Muscle layer of colon (tissue), 2 donors: ENCODE results near the gene RCAN1.
"Not testable (repeated sequence)": the region's sequence is repeated elsewhere in the genome, so short reads cannot be mapped to it uniquely, and the experiment has no call there.

Experiments used
- H3K27ac ChIP-seq: one replicate; pipeline ENCODE4 v1.7.0; 2013; ENCODE audit warnings: low read depth, mild to moderate bottlenecking, low read length, moderate library complexity
- H3K27me3 ChIP-seq, 2 donors: one replicate each; pipeline ENCODE4 v1.7.0; 2013; ENCODE audit warnings: low read length in 2 of 2, mild to moderate bottlenecking in 2 of 2; ENCODE audit not compliant: insufficient read depth in 2 of 2, control insufficient read depth in 1 of 2
- H3K36me3 ChIP-seq: one replicate; pipeline ENCODE4 v1.7.0; 2013; ENCODE audit warnings: mild to moderate bottlenecking, low read length; ENCODE audit not compliant: insufficient read depth
- H3K4me1 ChIP-seq: one replicate; pipeline ENCODE4 v1.7.0; 2013; ENCODE audit warnings: mild to moderate bottlenecking, low read length; ENCODE audit not compliant: insufficient read depth
- H3K4me3 ChIP-seq, 2 donors: one replicate each; pipeline ENCODE4 v1.7.0; 2013; ENCODE audit warnings: low read length in 2 of 2, low read depth in 1 of 2, mild to moderate bottlenecking in 1 of 2, moderate library complexity in 1 of 2
- H3K9ac ChIP-seq: one replicate; pipeline ENCODE4 v1.7.0; 2013; ENCODE audit warnings: low read length
- H3K9me3 ChIP-seq: one replicate; pipeline ENCODE4 v1.7.0; 2013; ENCODE audit warnings: mild to moderate bottlenecking, low read length
- donor health status: abdominal sarcoma.
- donor health status: Adenocarcinoma of cecum.

The RCAN1 gene

DNA sequence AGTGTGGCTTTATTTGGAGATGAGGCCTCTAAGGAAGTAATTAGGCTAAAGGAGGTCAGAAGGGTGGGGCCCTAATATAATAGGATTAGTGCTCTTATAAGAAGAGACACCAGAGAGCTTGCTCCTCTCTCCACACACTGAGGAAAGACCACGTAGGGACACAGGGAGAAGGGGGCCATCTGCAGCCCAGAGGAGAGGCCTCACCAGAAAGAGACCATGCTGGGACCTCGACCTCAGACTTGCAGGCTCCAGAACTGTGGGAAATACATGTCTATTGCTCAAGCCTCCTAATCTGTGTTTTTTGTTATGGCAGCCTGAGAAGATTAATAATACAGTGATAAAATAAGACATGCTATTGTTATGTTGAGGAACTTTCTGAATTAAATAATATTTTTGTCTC, 8.3 kb downstream of the RCAN1 start:
- H3K4me1 ChIP-seq: peaks cover 14% of the 10 kb centered on the region
- no peak overlapping the region for H3K9ac ChIP-seq
- H3K9me3 ChIP-seq: no peaks in the 10 kb centered on the region
- no peak overlapping the region for H3K4me3 ChIP-seq
- H3K27ac ChIP-seq: no peak overlapping the region
- H3K27me3 ChIP-seq: no peaks in the 10 kb centered on the region
- H3K36me3 ChIP-seq: no peaks in the 10 kb centered on the region

DNA sequence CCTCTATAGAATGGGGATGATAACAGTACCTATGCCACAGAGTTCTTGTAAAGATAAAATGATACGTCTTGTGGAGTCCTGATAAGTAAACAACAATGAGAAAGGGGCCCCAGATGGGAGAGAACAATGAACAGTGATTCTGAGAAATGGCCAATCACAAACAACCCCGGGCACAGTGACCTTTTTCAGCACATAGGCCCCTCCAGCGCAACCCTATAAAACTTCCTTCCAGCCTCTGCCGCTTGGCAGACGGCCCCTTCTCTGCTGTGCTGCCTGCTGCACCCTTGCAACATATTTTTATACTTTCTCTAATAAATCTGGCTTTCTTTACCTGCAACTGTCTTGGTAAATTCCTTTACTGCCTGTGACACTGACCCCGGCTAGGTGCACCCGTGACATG, 8.9 kb downstream of the RCAN1 start:
- no peak overlapping the region for H3K9ac ChIP-seq
- no peak overlapping the region for H3K27ac ChIP-seq

GRCh38 chr21:34604956-34605355, 10.0 kb downstream of the RCAN1 start:
- not testable (repeated sequence) for H3K36me3 ChIP-seq, H3K4me3 ChIP-seq, H3K9me3 ChIP-seq, H3K27me3 ChIP-seq, H3K27ac ChIP-seq, H3K9ac ChIP-seq
- H3K4me1 ChIP-seq: peaks cover 14% of the 10 kb centered on the region

More for the DNA sequence above, 8.9 kb downstream of the RCAN1 start:
- Histone ChIP-seq H3K27me3 (no peaks in the 10 kb centered on the region), H3K4me3 (no peak overlapping the region), H3K9me3 (no peaks in the 10 kb centered on the region), H3K4me1 (peaks cover 14% of the 10 kb centered on the region), H3K36me3 (no peaks in the 10 kb centered on the region)

DNA sequence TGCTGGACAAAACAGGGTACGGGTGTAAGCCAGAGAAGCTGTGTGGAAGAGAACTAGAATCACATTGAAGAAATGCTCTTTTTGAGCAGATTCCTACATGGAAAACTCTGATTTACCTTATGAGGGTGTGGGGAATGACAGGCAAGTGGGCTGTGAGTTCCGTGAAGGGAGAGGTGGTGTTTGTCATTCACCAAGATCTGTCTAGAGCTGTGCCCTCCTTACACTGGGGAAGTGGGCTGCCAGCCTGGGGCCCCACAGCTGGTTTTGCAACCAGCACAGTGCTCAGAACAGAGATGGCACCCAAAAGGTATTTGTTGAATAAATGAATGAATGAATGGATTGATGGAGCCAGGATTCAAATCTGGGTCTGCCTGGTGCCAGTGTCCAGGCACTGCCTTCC, 10.4 kb downstream of the RCAN1 start:
- Histone ChIP-seq H3K27me3 (no peaks in the 10 kb centered on the region), H3K4me3 (no peak overlapping the region), H3K27ac (no peak overlapping the region), H3K4me1 (peaks cover 14% of the 10 kb centered on the region), H3K9ac (no peak overlapping the region), H3K9me3 (no peaks in the 10 kb centered on the region), H3K36me3 (no peaks in the 10 kb centered on the region)

DNA sequence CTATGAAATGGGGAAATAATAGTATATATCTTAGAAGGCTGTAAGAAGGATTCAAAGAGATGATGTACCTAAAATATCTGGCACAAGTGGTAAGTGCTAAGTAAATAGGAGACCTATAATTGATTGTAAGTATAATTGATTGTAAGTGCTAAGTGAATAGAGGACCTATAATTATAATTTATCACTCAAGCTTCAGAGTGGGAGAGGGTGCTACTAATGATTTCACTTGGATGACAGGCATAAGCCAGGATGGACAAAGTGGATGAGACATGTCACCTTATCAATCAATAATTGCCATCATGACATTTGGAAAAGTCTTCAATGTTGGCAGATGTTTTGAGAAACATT, 11.2 kb downstream of the RCAN1 start:
- peaks cover 9% of the 10 kb centered on the region for H3K4me1 ChIP-seq
- H3K9ac ChIP-seq: no peak overlapping the region
- H3K4me3 ChIP-seq: no peak overlapping the region
- H3K27me3 ChIP-seq: no peaks in the 10 kb centered on the region
- no peaks in the 10 kb centered on the region for H3K9me3 ChIP-seq
- no peaks in the 10 kb centered on the region for H3K36me3 ChIP-seq
- H3K27ac ChIP-seq: no peak overlapping the region

DNA sequence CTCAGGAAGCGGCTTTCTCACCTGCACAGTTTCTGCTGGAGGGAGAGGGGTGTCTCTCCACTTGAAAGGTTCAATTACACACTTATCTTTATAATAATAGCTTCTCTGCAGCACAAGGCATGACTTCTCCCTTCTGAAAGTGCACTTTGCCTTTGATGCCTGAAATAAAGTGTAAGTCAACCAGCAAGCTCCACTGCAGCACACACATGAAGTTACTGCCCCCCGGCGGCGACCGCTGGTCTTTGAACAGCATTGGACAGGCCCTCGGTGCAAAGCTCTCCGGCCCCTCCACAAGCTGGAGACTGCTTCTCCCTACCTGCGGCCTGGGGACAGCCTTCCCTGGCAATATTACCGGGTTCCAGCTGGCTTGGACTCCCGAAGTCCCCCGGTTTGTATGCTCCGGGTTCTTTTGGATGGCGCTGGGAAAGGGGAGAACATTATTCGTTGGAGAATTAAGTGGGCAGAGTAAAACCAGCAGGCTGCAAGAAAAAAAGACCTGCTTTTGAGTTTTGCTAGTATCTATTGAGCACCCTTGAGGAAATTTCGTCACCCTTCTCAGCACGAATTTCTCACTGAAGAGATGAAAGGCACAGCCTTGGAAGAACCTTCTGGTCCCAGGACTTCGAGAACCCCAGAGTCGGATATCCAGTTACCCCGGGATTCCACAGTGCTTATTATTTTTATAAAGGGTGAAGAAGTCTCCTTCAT, 11.8 kb downstream of the RCAN1 start:
- no peaks in the 10 kb centered on the region for H3K9me3 ChIP-seq
- peaks cover 9% of the 10 kb centered on the region for H3K4me1 ChIP-seq
- no peak overlapping the region for H3K27ac ChIP-seq
- no peak overlapping the region for H3K9ac ChIP-seq
- H3K36me3 ChIP-seq: no peaks in the 10 kb centered on the region
- H3K4me3 ChIP-seq: no peak overlapping the region
- no peaks in the 10 kb centered on the region for H3K27me3 ChIP-seq

- H3K9me3 ChIP-seq: no peaks in the 10 kb centered on the region
- no peak overlapping the region for H3K9ac ChIP-seq
- no peaks in the 10 kb centered on the region for H3K27me3 ChIP-seq
- H3K4me3 ChIP-seq: no peak overlapping the region
- no peak overlapping the region for H3K27ac ChIP-seq
- peaks cover 9% of the 10 kb centered on the region for H3K4me1 ChIP-seq
- H3K36me3 ChIP-seq: no peaks in the 10 kb centered on the region
These were observed 12.9 kb downstream of the RCAN1 start for GRCh38 chr21:34602061-34602460.

- Histone ChIP-seq H3K27me3 (no peaks in the 10 kb centered on the region), H3K4me3 (no peak overlapping the region), H3K9ac (no peak overlapping the region), H3K36me3 (no peaks in the 10 kb centered on the region), H3K4me1 (peaks cover 23% of the 10 kb centered on the region), H3K9me3 (no peaks in the 10 kb centered on the region), H3K27ac (no peak overlapping the region)
These were observed 15.3 kb downstream of the RCAN1 start for GRCh38 chr21:34599534-34600101.

DNA sequence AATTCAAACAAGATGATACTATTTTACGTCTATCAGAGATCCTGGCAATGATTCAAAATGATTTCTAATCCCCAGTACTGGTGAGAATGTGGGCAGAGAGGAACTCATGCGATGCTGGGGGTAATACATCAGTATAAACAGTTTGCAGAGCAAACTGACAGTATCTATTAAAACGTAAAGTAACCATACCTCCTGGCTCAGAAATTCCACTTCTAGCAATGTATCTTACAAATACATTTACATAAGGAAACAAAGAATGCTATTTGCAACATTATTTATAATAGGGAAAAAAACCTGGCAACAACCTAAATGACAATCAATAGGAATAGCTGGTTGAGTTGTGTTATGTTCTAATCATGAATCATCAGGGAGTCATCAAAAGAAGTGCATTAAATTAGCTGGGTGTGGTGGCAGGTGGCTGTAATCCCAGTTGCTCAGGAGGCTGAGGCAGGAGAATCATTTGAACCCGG, 15.9 kb downstream of the RCAN1 start:
- Histone ChIP-seq H3K4me3 (no peak overlapping the region), H3K27ac (no peak overlapping the region), H3K9me3 (no peaks in the 10 kb centered on the region), H3K27me3 (no peaks in the 10 kb centered on the region), H3K36me3 (no peaks in the 10 kb centered on the region), H3K9ac (no peak overlapping the region), H3K4me1 (peaks cover 30% of the 10 kb centered on the region)

GRCh38 chr21:34597406-34597805, 17.5 kb downstream of the RCAN1 start:
- Histone ChIP-seq H3K9ac (no peak overlapping the region), H3K27ac (no peak overlapping the region), H3K4me3 (no peak overlapping the region), H3K9me3 (no peaks in the 10 kb centered on the region), H3K4me1 (peaks cover 36% of the 10 kb centered on the region), H3K27me3 (no peaks in the 10 kb centered on the region), H3K36me3 (no peaks in the 10 kb centered on the region)

GRCh38 chr21:34596561-34597271, 18.2 kb downstream of the RCAN1 start:
- no peaks in the 10 kb centered on the region for H3K9me3 ChIP-seq
- H3K9ac ChIP-seq: no peak overlapping the region
- H3K4me1 ChIP-seq: peaks cover 43% of the 10 kb centered on the region
- H3K36me3 ChIP-seq: no peaks in the 10 kb centered on the region
- no peaks in the 10 kb centered on the region for H3K27me3 ChIP-seq
- no peak overlapping the region for H3K27ac ChIP-seq
- H3K4me3 ChIP-seq: no peak overlapping the region
